Stimulated activated CD8-positive, alpha-beta memory T cell treated with anti-CD3 and anti-CD28 coated beads, Interleukin-7, amount 100 ng/mL, for 48 hours (primary cell): ENCODE data around the gene KLHL6.
"Not testable (repeated sequence)": the region's sequence is repeated elsewhere in the genome, so short reads cannot be mapped to it uniquely, and the experiment has no call there.

Experiments
- DNase-seq, 2 donors: peaks; one replicate each; pipeline ENCODE4 v3.0.0-alpha.2; 2020; ENCODE audit warnings: low read depth in 1 of 2; ENCODE audit errors: extremely low read depth in 1 of 2

The KLHL6 gene

DNA sequence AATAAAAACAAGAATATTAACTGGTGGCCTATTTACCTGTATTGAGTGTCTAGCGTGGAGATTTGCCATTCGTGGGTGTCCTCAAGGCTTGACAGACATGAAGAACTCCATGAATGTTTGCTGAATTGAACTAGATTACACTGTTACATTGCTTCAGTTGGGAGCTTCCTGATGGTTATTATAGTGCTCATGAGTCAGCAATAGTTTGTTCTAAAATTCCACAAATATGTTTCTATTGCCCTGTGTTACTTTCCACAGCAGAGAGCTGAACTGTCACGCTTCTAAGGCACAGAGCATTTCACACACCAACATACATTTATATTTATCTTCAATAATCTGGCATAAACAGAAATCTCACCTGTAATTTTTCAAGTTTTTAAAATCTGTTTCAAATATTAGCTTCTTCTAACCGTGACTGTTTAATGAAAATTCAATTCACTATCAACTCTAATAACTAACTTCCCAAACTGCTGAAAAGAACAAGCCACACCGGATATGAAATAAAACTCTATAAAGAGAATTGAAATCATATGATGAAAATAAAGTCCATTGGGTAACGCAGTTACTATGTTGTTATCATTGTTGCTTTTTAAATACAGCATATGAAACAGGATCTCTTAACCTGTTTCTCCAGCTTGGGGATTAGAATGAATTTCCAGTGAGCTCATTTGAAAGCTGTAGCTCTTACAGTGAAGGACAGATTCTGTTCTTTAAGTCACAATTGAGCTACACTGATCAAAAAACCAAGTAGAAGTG lies 65.9 kb downstream of the KLHL6 start:
- DNase-seq: no peak

DNA sequence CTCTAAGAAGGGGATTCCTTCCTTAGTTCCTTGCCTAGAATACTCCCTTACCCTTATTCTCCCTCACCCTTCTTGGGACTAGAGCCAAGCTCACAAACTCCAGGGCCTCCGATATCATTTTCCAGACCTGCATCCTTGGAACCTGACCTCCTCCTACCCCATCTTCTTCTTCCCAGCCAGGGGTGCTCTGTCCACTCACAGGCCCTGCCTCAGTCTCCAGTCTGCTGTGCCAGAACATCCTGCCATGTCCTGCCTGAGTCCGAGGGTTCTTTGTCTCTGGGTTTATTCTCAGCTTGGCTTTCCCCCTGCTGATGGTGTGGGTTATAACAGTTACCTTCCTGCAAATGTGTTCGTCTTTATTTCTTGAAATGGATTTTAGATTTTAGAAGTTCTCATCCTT lies 67.2 kb downstream of the KLHL6 start:
- no peak for DNase-seq

DNA sequence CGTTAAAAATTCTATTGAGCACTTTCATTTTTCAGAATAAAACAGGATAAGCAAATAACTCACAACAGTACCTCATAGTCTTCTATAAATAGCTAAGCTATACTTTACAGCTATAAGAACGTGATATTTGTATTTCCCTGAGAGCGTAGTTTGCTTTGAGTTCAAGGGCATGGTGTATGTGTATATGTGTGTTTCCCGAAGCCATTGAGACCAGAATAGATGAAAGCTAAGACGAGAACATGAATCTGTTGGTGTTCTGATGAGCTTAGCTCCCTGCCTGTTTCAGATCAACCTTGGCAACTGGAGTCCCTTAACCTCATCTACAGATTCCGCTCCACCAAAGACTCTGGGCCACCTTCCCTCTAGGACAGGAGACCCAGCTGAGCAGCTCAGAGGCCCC lies 67.6 kb downstream of the KLHL6 start:
- DNase-seq: no peak

DNA sequence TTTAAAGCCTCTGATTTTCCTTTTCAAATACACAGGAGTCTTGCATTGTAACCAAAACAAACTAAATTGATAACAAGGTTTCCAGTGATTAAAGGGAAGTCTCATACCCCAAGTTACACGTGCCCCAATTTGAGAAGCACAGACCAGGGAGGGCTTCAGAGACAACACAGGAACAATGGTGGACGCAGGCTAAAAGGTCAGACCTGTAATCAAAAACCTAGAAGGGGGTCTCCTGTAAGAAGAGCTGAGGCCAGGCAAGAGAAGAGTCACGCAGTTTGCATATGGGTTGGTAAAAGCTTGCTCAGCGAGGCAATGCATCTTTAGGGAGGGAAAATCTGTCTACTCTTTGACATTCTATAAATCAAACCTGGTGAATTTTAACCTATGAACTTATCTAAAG lies 68.5 kb downstream of the KLHL6 start:
- no peak for DNase-seq

DNA sequence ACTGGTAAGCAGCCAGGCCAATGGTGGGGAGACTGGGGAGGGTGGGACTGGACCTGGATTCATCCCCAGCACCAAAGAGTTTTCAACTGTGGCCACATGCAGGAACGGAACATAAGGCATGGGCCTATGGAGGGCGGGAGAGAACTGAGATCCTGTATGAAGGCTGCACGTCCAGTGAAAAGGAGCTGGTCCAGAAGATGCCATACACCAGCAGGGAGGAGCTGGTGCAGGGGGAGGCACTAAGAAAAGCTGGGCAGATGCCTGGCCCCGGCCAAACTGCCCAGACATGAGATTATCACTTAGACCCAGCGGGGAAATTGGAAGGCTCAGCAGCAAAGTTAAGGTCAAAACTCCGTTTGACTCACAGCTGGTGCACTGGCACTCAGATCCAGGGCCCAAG lies 69.0 kb downstream of the KLHL6 start:
- DNase-seq: no peak

DNA sequence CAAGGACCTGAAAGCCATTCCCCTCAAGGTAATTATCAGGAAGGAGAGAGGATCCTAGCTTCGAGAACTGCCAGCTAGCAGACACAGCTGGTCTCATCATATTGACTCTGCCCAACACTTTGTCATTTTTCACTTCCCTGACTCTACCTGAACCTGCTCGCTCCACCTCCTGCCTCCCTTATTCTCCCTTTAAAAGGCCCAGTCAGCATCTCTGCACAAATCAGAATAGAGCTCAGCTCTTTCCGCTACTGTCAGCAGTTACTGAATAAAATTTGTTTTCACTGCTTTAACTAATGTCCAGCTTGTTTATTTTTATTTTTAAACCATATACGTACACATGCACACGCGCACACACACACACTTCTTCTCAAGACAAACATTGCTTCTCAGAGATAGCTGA lies 69.9 kb downstream of the KLHL6 start:
- DNase-seq: no peak

DNA sequence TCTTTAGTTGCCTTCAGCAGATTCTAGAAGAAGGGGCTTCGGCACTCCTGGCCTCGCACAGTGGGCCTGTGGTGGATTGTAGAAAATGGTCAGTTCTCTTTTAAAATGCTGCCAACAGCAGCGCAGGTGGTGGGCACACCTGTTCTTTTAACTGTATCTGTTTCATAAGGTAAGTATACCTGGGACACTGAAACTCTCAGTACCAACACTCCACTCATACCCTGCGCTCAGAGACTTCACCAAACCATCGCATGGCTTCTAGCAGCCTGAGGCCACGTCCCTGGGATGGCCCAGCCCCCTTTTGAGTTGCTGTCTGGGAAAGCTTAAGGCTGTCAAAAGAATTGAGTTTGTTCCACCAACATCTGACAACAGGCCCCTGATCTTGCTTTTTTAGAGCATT lies 70.4 kb downstream of the KLHL6 start:
- DNase-seq: no peak

DNA sequence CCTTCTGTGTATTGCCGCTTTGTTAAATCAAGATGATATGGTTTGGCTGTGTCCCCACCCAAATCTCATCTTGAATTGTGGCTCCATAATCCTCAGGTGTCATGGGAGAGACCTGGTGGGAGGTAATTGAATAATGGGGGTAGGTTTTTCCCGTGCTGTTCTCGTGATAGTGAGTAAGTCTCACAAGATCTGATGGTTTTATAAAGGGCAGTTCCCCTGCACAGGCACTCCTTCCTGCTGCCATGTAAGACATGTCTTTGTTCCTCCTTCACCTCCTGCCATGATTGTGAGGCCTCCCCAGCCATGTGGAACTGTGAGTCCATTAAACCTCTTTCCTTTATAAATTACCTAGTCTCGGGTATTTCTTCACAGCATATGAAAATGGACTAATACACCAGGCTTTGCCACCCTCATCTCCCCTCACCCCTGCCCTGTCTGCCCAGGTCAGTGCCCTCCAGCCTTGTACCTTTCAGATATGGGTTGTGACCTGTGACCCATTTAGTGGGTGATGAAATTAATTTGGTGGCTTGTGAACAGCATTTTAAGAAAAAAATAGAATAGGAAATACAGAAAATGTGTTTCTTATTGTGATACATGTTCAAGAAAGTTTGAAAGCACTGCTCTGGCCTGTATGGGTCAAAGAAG lies 71.0 kb downstream of the KLHL6 start:
- DNase-seq: no peak

DNA sequence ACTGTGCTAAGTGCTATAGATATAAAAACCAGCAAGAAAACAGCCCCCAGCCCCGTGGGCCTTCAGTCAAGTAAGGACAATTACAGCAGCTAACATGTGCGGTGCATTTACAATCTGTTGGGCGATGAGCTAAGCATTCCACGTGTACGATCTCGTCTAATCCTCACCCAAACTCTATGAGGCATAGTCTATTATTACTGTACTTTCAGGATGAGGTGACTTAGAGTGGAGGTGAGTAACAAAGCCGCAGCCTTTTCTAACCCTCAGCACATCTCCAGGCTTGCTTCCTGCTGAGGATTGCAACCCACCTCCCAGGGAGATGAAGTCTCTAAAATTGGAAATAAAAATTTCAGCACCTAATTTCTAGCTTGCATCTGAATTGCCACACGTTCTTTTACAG lies 73.9 kb downstream of the KLHL6 start:
- DNase-seq: no peak

DNA sequence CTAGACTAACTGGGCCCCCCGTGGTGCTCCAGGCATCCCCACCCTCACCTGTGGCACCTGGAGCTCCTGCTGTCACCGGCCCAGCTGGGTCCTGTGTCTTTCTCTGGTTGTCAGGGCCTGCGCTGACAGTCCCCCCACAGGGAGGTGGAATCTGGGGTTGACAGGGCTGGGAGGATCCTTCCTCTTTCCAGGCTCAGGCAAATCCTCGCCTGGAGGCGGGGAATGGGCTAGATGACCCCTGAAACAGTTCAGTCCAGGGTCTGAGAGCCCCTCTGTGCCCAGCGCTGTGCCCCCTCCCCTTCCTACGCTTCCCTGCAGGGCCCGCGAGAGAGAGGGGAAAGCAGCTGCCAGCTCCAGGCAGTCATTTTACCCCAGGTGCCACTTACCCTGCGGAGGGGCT lies 77.0 kb downstream of the KLHL6 start:
- no peak for DNase-seq

DNA sequence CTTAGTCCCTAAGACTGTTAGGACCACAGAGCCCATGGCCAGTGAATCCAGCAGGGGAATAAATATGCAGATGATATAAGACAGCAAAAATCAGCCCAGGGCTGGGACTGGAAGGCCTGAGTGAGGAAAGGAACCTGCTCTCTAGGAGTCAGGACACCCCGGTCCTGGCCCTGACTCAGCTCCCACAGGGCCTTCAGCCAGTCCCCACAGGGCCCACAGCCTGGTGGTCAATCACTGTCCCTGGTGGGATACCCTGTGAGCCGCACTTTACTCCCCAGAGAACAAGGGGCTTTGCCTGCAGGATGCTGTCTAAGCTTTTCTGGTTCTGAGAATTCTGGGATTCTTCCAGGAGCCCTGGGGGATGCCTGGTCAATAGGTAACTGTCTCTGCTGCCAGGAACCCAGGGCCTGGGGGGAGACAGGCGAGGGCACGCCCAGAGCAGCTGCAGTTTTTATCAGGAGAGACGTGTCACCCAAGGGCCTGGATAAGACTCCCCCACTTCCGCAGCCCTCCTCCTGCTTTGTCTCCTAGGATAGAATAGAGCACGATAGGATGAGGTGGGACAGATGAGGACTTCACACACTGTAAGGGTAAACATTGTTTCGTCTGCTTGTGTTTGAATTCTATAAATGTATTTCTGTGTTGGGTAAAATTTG lies 77.6 kb downstream of the KLHL6 start:
- no peak for DNase-seq

DNA sequence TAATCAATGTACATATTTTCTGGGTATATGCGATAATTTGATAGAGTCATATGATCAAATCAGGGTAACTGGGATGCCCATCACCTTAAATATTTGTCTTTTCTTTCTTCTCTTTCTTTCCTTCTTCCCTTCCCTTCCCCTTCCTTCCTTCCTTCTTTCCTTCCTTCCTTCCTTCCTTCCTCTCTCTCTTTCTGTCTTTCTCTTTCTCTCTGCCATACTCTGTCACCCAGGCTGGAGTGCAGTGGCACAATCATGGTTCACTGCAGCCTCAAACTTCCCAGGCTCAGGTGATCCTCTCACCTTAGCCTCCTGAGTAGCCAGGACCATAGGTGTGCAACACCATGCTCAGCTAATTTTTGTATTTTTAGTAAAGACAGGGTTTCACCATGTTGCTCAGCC lies 79.7 kb downstream of the KLHL6 start:
- not testable (repeated sequence) for DNase-seq

DNA sequence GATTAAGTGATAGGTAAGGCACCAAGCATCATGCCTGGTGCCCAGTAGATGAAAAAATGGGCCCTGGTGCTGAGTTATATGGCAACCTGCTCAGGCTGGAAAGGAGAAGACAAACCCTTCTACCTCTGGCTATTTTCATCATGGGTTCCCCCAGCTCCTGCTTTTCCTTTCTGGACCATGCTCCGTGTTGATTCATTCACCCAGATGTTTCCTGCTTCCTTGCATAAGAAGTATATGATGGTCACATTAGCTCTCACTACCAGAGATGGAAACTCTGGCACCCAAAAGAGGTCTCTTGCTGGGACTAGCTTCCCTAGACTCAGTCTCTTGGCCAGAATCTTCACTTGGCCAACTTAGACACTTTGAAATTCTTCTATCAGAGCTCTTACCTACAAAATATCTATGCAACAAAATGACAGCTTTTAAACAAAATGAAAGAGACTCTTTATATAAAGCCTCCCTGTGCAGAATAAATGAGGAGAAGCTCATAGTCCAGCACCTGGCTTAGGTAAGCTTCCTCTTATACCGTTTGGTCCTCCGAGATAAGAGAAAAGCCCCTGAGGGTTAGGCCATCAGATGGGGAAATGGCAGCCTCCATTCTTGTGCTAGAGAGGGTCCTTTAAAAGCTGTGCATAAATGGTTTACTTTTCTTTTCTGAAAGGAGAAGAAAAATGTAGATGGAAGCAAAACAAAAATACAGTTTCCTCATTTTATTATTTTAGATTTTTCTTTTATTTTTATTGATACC lies 80.3 kb downstream of the KLHL6 start:
- no peak for DNase-seq

DNA sequence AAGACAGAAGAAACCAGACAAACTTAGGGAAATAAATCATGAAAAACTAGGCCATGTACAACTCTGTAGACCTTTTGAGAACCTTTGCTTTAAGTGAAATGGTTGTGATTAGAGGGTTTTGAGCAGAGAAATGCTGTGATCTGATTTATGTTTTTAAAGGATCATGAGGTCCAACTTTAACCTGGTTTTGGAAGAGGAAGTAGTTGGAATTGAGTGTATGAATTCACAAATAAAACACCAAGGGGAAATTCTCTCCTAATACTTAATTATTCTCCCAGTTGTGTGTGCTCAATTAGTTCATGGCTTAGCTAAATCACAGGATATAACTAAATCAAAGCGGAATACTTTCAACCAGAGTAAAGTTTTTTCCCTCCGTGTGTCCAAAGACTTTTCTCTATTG lies 81.5 kb downstream of the KLHL6 start:
- no peak for DNase-seq

DNA sequence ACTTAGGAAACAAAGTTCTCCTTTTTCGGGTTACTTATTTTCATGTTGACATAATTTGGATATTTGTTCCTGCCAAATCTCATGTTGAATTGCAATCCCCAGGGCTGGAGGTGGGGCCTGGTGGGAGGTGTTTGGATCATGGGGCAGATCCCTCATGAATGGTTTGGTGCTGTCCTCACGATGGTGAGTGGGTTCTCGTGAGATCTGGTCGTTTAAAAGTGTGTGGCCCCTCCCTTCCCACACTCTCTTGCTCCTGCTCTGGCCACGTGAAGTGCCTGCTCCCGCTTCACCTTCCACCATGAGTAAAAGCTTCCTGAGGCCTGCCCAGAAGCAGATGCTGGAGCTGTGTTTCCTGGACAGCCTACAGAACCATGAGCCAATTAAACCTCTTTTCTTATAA lies 83.4 kb downstream of the KLHL6 start:
- DNase-seq: no peak

DNA sequence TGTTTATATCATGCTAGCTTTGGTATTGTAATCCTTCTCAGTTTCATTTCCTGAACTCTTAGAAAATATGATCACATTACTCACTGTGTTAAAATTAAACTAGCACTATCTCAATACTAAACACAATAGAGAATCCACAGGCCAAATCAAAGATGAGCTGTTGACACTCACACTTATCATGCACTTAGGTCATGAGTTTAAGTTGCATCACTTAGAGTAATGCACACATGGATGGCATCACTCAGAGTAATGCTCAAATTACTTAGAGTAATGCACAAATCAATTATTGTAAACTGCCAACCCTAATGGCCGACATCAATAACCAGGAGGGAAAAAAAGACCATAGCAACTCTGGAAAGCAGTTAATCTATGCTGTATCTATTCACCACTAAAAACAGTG lies 87.1 kb downstream of the KLHL6 start:
- DNase-seq: no peak

DNA sequence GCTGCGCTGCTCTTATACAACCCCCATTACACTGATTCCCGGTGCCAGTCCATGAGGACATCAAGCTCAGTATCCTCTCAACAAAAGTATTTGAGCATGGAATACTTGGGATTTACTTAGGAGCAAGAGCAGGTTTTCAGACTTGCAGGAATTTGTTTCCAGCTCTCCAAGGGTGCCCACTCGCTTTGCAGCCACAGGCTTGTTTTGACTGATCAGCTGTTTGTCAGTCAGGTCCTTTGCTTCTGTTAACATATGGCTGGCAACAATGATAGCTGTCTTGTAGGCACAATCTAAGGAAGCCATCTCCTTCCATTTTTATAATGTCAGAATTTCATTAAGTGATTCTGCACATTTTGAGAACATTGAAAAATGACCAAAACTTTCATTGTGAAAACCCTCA lies 88.9 kb downstream of the KLHL6 start:
- no peak for DNase-seq

DNA sequence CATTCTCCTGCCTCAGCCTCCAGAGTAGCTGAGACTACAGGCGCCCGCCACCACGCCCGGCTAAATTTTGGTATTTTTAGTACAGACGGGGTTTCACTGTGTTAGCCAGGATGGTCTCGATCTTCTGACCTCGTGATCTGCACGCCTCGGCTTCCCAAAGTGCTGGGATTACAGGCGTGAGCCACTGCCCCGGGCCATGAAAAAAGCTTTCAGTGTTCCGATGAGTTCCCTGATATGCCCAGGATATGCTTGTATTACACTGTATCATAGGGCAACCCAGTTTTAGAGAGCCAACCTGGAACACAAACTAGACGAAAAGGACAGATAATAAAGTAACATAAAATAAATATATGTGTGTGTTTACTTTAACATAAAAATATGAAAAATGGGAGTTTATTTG lies 89.8 kb downstream of the KLHL6 start:
- not testable (repeated sequence) for DNase-seq

DNA sequence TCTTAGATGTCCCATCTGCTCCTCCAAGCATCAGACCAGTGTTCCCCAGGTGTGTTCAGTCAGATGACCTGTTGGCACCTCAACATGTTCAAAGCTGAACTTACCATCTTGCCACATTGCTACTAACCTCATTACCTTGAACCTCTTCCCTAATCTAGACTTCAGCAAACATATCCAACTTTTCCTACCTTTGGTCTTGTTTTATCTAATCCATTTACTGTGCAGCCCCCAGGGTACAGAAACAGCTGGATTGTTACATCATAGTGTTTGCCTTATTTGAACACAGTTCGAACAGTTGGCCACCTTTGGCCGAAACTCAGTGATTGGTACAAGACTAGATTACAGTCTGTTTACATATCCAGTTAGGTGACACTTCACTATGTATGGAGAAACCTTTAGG lies 91.0 kb downstream of the KLHL6 start:
- DNase-seq: no peak

DNA sequence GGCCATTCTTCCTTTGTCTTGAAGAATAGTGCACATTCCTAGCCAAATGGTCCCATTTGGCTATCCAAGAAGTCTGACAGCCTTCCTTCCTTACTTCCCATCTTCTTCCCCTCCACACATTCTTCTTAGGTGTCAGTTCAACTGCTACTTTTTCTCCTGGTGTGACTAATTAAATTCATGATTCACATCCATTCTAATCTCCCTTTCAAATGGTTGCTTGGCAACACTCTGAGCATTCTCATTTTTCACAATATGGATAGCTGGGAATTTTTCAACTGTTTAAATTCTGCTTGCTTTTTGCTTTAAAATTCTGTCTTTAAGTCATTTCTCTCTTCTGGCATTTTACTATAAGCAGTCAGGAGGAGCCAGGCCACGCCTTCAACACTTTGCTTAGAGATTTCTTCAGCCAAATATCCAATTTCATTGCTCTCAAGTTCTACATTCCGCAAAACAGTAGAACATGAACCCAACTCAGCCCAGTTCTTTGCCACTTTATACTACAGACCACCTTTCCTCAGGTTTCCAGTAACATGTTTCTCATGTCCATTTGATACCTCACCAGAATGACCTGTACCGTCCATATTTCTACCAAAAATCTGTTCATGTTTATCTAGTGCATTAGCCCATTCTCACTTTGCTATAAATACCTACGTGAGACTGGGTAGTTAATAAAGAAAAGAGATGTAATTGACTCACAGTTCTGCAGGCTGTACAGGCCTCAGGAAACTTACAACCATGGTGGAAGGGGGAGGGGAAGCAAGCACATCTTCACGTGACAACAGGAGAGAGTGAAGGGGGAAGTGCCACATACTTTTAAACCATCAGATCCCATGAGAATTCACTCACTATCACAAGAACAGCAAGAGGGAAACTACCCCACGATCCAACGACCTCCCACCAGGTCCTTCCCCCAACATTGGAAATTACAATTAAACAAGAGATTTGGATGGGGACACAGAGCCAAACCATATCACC lies 95.1 kb downstream of the KLHL6 start:
- no peak for DNase-seq
